Neural cell (in vitro differentiated cells): ENCODE data around the gene TMCC1. TPM values are rescaled to one million over a fixed set of nuclear protein-coding genes. Genes with fewer than 3 reads are reported as not detected.

Experiments
- H2AFZ ChIP-seq: fragments of 200-600, 300-800 bp; sonication (generic), shearing (Covaris generic); 2 replicates; pipeline ENCODE4 v1.6.0; 2014; ENCODE audit warnings: low read depth, mild to moderate bottlenecking, antibody characterized with exemption, low read length, moderate library complexity
- H3F3A ChIP-seq: fragments of 200-600 bp; shearing (Covaris generic); 2 replicates; pipeline ENCODE4 v1.6.1; 2016; ENCODE audit warnings: mild to moderate bottlenecking, moderate library complexity, mixed read lengths, antibody characterized with exemption, low read length; ENCODE audit not compliant: insufficient read depth, poor library complexity, severe bottlenecking
- H3K27ac ChIP-seq: fragments of 200-600, 300-800 bp; sonication (generic), shearing (Covaris generic); 2 replicates; pipeline ENCODE4 v1.5.1; 2014; ENCODE audit warnings: mild to moderate bottlenecking, low read length, moderate library complexity
- H3K27me3 ChIP-seq: fragments of 300-800, 200-600 bp; sonication (generic), shearing (Covaris generic); 2 replicates; pipeline ENCODE4 v1.6.0; 2014; ENCODE audit warnings: mild to moderate bottlenecking, low read depth, low read length, moderate library complexity; ENCODE audit not compliant: insufficient read depth
- H3K36me3 ChIP-seq: fragments of 300-800, 200-600 bp; sonication (generic), shearing (Covaris generic); 2 replicates; pipeline ENCODE4 v1.5.1; 2014; ENCODE audit warnings: mild to moderate bottlenecking, antibody characterized with exemption, low read length, moderate library complexity; ENCODE audit not compliant: insufficient read depth
- H3K4me2 ChIP-seq: fragments of 300-800, 200-600 bp; sonication (generic), shearing (Covaris generic); 2 replicates; pipeline ENCODE4 v1.6.0; 2014; ENCODE audit warnings: mild to moderate bottlenecking, low read length
- H3K4me3 ChIP-seq: fragments of 300-800, 200-600 bp; sonication (generic), shearing (Covaris generic); 2 replicates; pipeline ENCODE4 v1.5.1; 2014; ENCODE audit warnings: mild to moderate bottlenecking, low read length, moderate library complexity
- H3K79me2 ChIP-seq: fragments of 200-600 bp; shearing (Covaris generic); replicated peaks from 2 replicates; pipeline ENCODE4 v1.6.0; 2014; ENCODE audit warnings: mild to moderate bottlenecking, low read length, moderate library complexity; ENCODE audit not compliant: insufficient read depth
- H3K9ac ChIP-seq: fragments of 300-800, 200-600 bp; sonication (generic), shearing (Covaris generic); 2 replicates; pipeline ENCODE4 v1.6.1; 2016; ENCODE audit warnings: mild to moderate bottlenecking, low read length, mixed read lengths
- H3K9me2 ChIP-seq: fragments of 200-600 bp; shearing (Covaris generic); 2 replicates; pipeline ENCODE4 v1.6.1; 2016; ENCODE audit warnings: mild to moderate bottlenecking, low read length, mixed read lengths; ENCODE audit not compliant: insufficient read depth
- H3K9me3 ChIP-seq: fragments of 200-600, 300-800 bp; sonication (generic), shearing (Covaris generic); 2 replicates; pipeline ENCODE4 v1.6.1; 2016; ENCODE audit warnings: mild to moderate bottlenecking, mixed run types, low read length, moderate library complexity, mixed read lengths
- H4K20me1 ChIP-seq: fragments of 200-600 bp; shearing (Covaris generic); 2 replicates; pipeline ENCODE4 v1.6.1; 2016; ENCODE audit warnings: mild to moderate bottlenecking, mixed run types; ENCODE audit not compliant: insufficient read depth
- EP300 ChIP-seq: fragments of 450-650 bp; conservative IDR thresholded peaks from 2 replicates; pipeline ENCODE4 v1.6.1; 2014; ENCODE audit warnings: antibody characterized with exemption, mild to moderate bottlenecking, moderate library complexity; ENCODE audit not compliant: poor library complexity, severe bottlenecking
- EZH2 ChIP-seq: fragments of 200-600, 300-800 bp; shearing (Covaris generic), sonication (generic); IDR thresholded peaks from 2 replicates; pipeline ENCODE4 v1.6.1; 2014; ENCODE audit warnings: antibody characterized with exemption, low read length, borderline replicate concordance, mild to moderate bottlenecking; ENCODE audit not compliant: insufficient read depth, poor library complexity, severe bottlenecking
- MXI1 ChIP-seq: fragments of 450-650 bp; conservative IDR thresholded peaks from 2 replicates; pipeline ENCODE4 v1.6.1; 2014; ENCODE audit warnings: antibody characterized with exemption, mild to moderate bottlenecking; ENCODE audit not compliant: poor library complexity, severe bottlenecking
- POLR2AphosphoS5 ChIP-seq: IDR thresholded peaks from 2 replicates; pipeline ENCODE4 v1.6.1; 2012
- RAD21 ChIP-seq: fragments of 450-650 bp; conservative IDR thresholded peaks from 2 replicates; pipeline ENCODE4 v1.6.1; 2014; ENCODE audit warnings: antibody characterized with exemption, mild to moderate bottlenecking, moderate library complexity
- SMC3 ChIP-seq: fragments of 450-650 bp; conservative IDR thresholded peaks from 2 replicates; pipeline ENCODE4 v1.6.1; 2014; ENCODE audit warnings: antibody characterized with exemption, mild to moderate bottlenecking, moderate library complexity; ENCODE audit not compliant: poor library complexity
- TAF1 ChIP-seq: IDR thresholded peaks from 2 replicates; pipeline ENCODE4 v1.6.1; 2012; ENCODE audit warnings: low read depth
- polyA plus RNA-seq: library from polyadenylated mRNA; depleted of rRNA; stranded (reverse); fragments of >200 nt; gene quantifications from 2 replicates; pipeline ENCODE4 v1.2.3, GENCODE V29; 2014
- TF ChIP-seq, protein P1 (sequence below): IDR thresholded peaks from 2 replicates; pipeline ENCODE4 v1.6.1; 2012; ENCODE audit warnings: borderline replicate concordance
- TF ChIP-seq, protein P2 (sequence below): fragments of 450-650 bp; IDR thresholded peaks from 2 replicates; pipeline ENCODE4 v1.5.1; 2014; ENCODE audit warnings: antibody characterized with exemption, mild to moderate bottlenecking, moderate library complexity; ENCODE audit not compliant: poor library complexity, severe bottlenecking

The TMCC1 gene
- polyA plus RNA-seq, 1 donor from 2014 or later = 25.0 TPM

DNA sequence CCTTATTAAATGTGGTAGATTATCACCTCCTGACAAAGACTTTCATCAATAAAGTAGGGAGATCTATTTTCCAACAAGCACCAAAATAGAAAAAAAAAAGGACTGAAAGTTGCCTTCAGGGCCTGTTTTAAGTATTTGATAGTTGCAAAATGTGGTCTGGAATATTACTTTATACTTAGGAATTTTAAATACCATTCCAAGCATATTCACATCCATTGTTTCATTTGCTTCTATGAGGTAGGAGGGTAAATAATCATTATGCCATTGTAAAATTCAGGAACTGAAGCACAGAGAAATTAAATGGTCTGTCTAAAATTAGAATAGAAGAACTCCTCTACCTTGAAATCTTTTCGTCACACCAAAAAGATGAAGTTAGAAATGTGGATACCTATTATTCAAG lies 110.0 kb downstream of the TMCC1 start:
- H3K27me3 ChIP-seq = no peaks in the 10 kb centered on the region
- H3K9ac ChIP-seq = no peak overlapping the region
- H3K4me2 ChIP-seq = no peak overlapping the region
- no peak overlapping the region for H3K27ac ChIP-seq
- no peaks in the 10 kb centered on the region for H3F3A ChIP-seq
- H2AFZ ChIP-seq = no peak overlapping the region
- H3K4me3 ChIP-seq = no peak overlapping the region
- peaks cover 18% of the 10 kb centered on the region for H3K79me2 ChIP-seq
- no peaks in the 10 kb centered on the region for H3K9me2 ChIP-seq
- no peaks in the 10 kb centered on the region for H4K20me1 ChIP-seq
- no peaks in the 10 kb centered on the region for H3K9me3 ChIP-seq
- no peak for TF ChIP-seq EP300
- no peak for TF ChIP-seq EZH2
- no peak for TF ChIP-seq RAD21
- no peak for TF ChIP-seq MXI1
- TF ChIP-seq TAF1 = no peak
- no peak for TF ChIP-seq POLR2AphosphoS5
- TF ChIP-seq SMC3 = no peak
- TF ChIP-seq, protein P1, sequence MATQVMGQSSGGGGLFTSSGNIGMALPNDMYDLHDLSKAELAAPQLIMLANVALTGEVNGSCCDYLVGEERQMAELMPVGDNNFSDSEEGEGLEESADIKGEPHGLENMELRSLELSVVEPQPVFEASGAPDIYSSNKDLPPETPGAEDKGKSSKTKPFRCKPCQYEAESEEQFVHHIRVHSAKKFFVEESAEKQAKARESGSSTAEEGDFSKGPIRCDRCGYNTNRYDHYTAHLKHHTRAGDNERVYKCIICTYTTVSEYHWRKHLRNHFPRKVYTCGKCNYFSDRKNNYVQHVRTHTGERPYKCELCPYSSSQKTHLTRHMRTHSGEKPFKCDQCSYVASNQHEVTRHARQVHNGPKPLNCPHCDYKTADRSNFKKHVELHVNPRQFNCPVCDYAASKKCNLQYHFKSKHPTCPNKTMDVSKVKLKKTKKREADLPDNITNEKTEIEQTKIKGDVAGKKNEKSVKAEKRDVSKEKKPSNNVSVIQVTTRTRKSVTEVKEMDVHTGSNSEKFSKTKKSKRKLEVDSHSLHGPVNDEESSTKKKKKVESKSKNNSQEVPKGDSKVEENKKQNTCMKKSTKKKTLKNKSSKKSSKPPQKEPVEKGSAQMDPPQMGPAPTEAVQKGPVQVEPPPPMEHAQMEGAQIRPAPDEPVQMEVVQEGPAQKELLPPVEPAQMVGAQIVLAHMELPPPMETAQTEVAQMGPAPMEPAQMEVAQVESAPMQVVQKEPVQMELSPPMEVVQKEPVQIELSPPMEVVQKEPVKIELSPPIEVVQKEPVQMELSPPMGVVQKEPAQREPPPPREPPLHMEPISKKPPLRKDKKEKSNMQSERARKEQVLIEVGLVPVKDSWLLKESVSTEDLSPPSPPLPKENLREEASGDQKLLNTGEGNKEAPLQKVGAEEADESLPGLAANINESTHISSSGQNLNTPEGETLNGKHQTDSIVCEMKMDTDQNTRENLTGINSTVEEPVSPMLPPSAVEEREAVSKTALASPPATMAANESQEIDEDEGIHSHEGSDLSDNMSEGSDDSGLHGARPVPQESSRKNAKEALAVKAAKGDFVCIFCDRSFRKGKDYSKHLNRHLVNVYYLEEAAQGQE = no peak
- TF ChIP-seq, protein P2, sequence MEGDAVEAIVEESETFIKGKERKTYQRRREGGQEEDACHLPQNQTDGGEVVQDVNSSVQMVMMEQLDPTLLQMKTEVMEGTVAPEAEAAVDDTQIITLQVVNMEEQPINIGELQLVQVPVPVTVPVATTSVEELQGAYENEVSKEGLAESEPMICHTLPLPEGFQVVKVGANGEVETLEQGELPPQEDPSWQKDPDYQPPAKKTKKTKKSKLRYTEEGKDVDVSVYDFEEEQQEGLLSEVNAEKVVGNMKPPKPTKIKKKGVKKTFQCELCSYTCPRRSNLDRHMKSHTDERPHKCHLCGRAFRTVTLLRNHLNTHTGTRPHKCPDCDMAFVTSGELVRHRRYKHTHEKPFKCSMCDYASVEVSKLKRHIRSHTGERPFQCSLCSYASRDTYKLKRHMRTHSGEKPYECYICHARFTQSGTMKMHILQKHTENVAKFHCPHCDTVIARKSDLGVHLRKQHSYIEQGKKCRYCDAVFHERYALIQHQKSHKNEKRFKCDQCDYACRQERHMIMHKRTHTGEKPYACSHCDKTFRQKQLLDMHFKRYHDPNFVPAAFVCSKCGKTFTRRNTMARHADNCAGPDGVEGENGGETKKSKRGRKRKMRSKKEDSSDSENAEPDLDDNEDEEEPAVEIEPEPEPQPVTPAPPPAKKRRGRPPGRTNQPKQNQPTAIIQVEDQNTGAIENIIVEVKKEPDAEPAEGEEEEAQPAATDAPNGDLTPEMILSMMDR = no peak
- no peaks in the 10 kb centered on the region for H3K36me3 ChIP-seq

DNA sequence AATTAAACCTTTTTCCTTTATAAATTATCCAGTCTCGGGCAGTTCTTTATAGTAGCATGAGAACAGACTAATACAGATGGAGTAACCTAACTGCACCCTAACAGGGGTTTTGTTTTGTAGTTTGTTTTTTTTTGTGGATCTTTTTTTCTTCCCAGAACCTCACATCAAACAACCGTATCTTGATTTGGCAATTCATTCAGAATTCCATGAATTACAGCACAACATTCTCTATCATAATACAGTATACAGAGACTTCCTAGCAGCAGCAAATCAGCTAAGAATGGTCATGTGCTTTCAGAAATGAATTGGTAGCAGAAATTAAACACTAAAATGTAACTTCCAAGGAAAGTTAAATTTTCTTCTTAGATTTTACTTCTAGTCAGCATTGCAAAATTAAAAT lies 114.6 kb downstream of the TMCC1 start:
- no peak for TF ChIP-seq MXI1
- no peak for TF ChIP-seq SMC3
- TF ChIP-seq RAD21 = no peak
- no peak for TF ChIP-seq EP300
- TF ChIP-seq EZH2 = no peak
- TF ChIP-seq POLR2AphosphoS5 = no peak
- TF ChIP-seq, protein P1 = no peak
- TF ChIP-seq, protein P2 = no peak
- TF ChIP-seq TAF1 = no peak
- no peak overlapping the region for H3K4me2 ChIP-seq
- peaks cover 33% of the 10 kb centered on the region for H3K79me2 ChIP-seq

More for the DNA sequence above, 114.6 kb downstream of the TMCC1 start:
- Histone ChIP-seq H3K27ac (no peak overlapping the region), H3F3A (no peaks in the 10 kb centered on the region), H2AFZ (no peak overlapping the region), H3K9me2 (no peaks in the 10 kb centered on the region), H3K36me3 (no peaks in the 10 kb centered on the region), H3K9ac (no peak overlapping the region), H3K9me3 (no peaks in the 10 kb centered on the region), H4K20me1 (no peaks in the 10 kb centered on the region), H3K4me3 (no peak overlapping the region), H3K27me3 (no peaks in the 10 kb centered on the region)
